NCI-H345 treated with DMSO at 0.1 percent for 48 hours (cell line): ENCODE data around the gene CNIH2.
"Not testable (repeated sequence)": the region's sequence is repeated elsewhere in the genome, so short reads cannot be mapped to it uniquely, and the experiment has no call there.

Source experiments
- DNase-seq: peaks from one replicate; lab custom pipeline; 2025; ENCODE audit not compliant: unreplicated experiment; lab: John Stamatoyannopoulos, UW

CNIH2 gene

DNA sequence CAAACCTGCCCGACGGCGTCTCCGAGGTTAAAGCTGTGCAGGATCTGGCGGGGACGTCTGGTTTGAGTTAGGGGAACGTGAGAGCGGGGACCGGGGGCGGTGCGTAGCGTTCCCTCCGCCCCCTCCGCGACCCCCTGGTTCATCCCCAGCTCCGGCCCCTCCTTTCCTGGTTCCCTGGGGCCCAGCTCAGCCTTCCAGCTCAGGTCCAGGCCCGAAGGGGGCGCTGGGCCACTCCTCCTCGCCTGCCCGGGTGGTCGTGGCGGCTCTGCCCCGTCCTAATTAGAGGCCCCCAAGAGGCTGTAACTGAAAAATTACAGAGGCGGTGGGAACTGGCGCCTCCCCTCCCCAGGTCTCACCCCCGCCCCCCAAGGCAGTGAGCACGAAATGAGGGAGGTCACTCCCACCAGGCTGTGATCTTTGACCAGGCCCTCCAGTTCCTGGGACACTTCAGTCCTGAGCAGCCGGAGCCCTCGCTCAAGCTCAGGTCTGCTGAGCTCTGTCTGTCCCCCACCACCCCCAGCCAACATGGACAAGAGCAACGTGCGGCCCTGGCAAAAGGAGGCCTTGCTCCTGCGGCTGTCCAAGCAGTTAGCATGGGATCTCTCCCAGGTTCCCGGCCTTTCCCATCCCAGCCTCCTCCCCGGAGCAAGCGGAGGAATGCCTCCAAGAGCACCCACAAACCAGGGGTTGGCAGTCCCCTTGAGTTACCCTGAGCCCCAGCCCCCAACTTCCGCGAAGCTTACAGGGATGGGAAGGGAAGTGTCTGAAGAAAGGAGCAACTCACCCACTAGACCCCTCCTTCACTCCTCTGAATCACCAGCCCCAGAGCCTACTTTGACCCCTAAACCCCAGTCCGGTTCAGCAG, 35.6 kb downstream of the CNIH2 start:
- no peak for DNase-seq

DNA sequence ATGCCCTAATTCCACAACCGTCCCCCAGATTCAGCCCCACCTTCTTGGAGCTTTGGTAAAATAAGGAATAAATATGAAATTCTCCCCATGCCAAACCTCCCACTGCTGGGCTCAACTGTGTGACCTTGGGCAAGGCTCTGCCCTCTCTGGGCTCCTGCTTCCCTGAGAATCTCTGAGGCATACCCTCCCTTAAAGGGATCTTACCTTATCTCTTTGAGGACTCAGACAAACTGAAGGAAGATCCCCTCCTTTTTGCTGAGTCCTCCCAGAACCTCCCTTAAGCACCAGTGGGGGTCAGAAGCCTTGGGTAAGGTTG, 36.2 kb downstream of the CNIH2 start:
- DNase-seq, result no peak

DNA sequence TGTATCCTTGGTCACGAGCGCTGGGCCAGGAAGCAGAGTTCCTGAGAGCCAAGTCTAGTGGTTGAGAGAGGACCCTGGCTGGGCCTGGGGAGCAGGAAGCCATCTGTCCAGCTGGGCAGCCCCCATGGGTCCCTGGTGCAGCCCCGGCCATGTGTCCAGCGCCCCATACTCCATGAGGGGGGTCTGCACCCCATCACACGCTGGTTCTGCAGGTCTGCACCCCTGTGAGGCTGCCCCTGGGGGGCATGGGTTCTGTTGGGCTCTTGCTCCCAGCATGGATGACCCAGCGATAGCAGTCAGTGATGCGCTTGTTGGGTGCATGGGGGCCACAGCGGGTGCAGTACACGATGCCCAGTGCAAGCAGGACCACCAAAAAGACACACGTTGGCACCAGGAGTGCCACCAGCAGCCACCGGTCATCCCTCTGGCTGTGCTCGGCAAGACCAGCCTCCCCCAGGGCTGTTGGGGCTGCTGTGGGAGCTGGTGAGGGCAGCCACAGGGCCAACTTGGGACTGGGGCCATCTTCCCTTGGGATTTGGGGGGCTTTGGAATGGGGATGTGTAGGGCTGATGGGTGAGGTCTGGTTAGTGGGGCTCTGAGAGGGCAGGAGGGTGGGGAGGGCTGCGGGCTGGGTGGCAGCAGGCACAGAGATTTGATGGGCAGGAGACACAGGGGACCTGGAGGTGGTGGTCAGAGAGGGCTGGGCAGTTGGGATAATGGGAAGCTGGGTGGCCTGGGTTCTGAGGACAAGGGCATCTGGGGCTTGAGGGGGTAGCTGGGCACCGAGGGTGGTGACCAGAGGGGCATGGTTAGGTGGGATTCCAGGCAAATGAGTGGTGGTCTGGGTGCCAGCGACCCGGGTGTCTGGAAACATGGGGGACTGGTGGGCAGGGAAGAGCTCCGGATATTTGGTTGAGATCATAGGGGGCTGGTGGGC, 36.9 kb downstream of the CNIH2 start:
- DNase-seq, result no peak

DNA sequence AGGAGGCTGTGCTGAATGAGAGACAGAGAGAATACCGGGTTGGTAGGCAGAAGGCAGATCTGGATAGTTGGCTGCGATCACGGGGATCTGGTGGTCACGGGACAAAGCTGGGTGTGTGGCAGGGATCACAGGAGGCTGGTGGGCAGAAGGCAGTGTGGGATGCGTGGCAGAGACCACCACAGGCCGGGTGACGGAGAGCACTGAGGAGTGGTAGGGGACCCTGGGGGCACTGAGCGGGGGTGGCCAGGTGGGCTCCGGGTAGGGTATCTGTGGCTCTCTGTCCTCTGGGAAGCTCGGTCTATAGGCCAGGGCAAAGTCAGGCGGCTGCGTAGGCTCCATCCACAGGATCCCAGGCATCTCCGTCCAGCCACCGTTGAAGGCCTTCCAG, 37.5 kb downstream of the CNIH2 start:
- DNase-seq, result no peak

DNA sequence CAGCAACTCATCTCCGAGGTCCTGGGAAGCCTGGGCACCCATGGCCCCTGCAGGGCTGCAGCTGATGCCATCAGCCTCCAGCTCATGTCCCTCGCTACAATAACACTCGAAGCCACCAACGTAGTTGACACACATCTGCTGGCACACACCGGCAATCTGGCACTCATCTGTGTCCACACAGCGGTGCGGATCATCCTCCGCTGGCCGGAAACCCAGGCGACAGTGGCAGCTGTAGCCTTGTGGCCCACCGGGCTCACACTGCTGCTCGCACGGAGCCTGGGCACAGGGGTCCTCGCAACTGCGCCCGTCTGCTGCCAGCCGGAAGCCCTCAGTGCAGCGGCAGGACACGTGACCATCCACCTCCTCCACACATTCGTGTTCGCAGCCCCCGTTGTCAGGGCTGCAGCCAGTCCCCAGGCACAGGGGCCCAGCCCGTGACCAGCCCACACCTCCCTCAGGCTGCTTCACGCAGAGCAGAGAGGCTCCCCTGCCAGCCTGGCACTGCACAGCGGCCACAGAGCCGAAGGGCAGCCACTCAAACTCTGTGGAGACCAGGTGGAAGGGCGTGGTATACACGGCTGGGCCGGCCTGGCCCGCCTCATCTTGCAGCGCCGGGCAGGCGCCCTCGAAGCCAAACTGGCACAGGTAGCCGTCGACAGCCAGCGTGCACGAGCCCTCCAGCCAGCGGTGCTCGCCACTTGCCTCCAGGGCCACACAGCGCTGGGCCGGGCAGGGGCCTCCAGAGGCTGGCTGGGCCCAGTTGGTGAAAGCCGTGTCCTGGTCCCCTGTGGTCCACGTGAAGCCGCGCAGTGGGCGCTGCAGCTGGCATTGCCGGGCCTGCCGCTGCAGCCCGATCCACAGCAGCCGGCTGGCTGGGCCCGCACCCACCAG, 38.2 kb downstream of the CNIH2 start:
- DNase-seq, result no peak

DNA sequence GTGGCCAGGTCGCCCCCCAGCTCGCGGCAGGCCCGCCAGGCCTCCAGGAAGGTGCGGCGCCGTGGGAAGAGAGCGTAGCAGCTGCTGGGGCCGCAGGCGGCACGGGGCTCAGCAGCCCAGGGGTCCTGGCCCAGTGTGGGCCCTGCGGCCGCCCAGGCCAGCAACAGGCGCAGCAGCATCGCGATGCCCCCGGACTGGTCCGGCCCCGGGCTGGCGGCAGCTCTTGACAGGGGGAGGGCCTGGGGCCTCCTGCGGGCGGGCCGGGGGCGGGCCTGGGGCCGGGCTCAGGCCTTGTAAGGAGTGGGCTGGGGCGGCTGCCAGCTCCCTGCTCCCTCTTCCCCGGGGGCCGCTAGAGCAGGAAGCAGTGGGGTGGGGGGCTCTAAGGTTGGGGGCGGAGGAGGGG, 38.9 kb downstream of the CNIH2 start, which contains the start of gene CD248:
Gene CD248, minus strand, starts transcription at position 196 of the 403 bp plus-strand sequence. Its CDS starts 17 bp downstream, at position 179.
- DNase-seq, result no peak

DNA sequence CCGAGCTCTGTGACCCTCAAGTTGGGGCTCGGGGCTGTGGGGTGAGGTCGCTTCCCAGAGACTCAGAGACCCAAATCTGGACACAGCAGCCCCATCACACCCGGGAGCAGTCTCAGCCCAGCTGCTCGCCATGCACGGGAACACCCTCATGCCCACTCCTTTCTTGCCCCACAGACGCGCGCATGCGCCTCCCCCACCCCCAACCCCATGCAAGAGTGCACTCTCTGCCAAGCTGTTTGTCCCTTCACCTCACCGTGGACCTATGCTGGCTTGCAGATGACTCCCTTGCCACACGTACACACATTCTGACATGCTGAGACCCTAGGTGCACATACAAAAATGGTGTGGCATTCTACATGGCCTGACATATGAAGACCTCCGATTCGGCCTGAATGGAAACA, 39.3 kb downstream of the CNIH2 start:
- no peak for DNase-seq

DNA sequence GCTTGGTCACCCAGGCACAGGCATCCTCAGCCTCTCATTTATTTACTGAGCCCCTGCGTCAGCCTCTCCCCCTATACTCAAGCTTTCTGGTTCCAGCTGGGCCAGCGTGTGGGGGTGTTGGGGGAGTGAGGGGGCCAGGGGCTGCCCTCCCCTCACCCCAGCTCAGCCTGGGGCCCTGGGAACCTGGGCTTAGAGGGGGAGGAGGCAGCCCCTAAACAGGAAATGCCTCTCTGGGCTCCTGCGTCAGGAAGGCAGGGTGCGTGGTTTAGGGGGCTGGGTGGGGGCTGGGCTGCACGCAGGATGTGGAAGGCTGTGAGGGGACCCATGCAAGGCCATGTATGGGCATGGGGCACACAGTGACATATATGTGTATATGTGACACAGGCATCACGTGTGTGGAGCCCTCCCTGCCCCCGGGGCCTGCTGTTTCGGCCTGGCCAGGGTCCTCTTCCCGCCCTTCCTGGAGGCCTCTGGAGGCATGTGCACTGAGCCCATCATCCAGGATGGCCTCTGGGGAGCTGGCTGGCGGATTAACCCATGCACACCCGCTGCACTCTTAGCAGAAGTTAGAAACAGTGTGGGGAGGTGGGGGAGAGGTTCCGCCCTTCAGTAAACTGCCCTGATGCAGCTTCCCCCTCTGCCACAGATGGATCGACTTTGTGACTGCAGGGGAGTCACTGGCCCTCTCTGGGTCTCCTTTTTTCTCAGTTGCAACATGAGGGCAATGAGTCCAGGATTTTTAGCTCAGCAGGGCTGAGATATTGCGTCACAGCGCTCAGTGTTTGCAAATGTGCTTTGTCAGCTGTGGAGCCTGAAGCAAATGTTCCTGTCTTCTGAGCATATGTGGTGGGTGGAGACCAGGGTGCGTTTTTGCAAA, 40.0 kb downstream of the CNIH2 start:
- no peak for DNase-seq

DNA sequence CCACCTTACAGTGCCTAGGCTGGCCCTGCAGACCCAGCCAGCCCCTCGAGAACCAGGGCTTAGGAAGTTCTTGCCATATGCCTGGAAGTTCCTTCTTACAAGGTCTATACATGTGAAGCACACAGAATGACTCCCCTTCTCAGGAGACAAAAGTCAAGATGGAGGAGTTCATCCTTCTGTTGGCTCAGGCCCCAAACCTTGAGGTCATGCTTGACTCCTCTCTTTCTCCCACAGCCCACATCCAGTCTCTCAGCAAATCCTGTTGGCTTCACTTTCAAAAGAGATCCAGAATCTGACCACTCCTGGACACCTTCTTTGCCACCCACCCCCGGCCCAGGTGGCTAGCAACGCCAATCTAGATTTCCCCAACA, 40.6 kb downstream of the CNIH2 start:
- DNase-seq, result no peak

DNA sequence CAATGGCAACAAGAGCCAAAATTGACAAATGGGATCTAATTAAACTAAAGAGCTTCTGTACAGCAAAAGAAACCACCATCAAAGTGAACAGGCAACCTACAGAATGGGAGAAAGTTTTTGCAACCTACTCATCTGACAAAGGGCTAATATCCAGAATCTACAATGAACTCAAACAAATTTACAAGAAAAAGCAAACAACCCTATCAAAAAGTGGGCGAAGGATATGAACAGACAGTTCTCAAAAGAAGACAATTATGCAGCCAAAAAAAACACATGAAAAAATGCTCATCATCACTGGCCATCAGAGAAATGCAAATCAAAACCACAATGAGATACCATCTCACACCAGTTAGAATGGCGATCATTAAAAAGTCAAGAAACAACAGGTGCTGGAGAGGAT, 42.3 kb downstream of the CNIH2 start:
- DNase-seq, result not testable (repeated sequence)

DNA sequence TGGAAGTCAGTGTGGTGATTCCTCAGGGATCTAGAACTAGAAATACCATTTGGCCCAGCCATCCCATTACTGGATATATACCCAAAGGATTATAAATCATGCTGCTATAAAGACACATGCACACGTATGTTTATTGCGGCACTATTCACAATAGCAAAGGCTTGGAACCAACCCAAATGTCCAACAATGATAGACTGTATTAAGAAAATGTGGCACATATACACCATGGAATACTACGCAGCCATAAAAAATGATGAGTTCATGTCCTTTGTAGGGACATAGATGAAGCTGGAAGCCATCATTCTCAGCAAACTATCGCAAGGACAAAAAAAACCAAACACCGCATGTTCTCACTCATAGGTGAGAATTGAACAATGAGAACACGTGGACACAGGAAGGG, 42.8 kb downstream of the CNIH2 start:
- not testable (repeated sequence) for DNase-seq

DNA sequence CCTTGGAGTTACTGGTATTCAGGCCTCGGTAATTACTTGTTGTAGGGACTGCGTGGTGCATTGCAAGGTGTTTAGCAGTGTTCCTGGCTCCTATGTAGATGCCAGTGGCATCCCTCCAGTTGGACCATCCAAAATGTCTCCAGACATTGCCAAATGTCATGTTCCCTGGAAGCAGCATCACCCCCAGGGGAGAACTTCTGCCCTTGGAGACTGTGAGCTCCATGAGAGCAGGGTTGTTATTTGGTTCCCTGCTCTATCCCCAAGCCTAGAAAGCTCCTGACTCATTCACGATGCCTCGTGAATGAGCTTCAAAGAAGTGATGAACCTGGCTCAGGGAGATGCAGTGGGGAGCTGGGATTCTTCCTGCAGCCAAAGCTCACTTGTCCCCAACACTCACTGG, 43.6 kb downstream of the CNIH2 start:
- no peak for DNase-seq

DNA sequence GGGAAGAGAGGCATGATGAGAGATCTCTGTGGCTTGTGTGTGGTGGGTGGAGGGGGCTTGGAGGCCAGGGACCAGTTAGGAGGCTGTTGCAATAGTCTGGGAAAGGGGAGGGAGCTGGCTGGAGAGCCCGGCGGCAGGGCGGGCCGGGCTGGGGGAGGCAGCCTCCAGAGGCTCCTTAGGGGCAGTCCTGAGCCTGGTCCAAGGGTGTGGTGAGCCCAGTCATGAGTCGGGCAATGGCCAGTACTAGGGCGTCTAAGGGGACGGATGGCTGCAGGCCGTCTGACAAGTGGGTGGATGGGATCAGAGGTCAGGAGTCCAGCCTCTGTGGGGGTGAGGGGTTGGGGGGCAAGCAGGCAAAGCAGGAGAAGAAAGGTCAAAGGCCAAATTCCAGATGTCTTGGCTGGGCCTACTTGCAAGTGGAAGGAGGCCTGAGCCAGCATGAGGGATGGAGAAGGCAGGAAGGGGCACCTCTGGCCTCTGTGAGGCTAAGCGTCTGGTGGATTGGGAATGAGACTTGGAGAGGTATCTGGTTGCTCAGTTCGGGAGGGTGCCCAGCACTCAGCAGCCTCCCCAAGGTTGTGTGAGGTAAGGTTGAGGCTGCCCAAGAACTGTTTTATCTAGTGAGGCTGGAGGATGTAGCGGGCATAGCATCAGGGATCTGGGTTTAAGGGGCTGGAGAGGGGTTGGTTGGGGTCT, 44.9 kb downstream of the CNIH2 start:
- no peak for DNase-seq

DNA sequence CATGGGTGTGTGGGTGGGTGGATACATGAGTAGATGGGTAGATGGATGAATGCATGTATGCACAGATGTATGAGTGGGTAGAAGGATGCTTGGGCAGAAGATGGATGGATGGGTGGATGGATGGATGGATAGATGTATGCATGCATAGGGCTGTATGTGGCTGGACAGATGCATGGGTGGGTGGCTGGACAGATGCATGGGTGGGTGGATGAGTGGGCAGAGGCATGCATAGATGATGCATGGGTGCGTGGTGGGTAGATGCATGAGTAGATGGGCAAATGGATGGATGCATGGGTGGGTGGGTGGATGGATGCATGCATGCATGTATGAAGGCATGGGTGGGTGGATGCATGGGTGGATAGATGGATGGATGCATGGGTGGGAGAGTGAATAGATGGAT, 45.7 kb downstream of the CNIH2 start:
- no peak for DNase-seq

DNA sequence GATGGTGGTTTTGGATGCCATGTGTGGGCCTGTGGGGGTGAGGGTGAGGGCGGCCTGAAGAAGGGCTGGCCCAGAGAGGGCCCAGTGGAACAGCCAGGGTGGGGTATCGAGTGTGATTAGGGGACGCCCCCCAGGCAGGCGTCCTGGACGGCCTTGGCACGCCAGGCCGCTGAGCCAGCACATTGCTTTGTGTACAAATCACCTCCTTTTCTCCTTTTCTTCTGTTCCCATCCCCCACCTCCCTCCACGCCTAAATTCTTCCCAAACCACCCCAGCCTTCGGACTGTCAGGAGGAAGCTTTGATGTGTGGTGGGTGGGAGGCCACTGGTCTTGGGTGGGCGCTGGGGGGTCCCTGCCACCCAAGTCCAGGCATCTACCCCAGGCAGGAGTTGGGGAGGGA, 46.7 kb downstream of the CNIH2 start:
- no peak for DNase-seq

DNA sequence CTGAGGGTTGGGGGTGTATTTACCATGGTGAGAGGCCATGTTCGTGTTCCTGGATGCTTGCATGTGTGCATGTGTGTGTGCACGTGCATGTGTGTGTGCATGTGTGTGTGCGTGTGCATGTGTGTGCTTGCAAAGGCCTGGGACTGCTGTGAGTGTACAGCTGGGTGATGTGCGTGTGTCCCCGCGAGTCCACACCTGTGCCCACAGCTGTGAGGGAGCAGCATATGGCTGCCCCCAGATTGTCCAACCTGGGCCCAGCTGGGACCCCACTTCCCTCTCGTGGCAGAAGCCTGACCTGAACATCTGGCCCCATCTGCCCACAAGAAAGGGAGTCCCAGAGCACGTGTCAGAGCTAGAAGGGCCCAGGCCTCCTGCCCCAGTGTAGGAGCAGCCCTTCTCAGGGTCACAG, 47.3 kb downstream of the CNIH2 start:
- no peak for DNase-seq

DNA sequence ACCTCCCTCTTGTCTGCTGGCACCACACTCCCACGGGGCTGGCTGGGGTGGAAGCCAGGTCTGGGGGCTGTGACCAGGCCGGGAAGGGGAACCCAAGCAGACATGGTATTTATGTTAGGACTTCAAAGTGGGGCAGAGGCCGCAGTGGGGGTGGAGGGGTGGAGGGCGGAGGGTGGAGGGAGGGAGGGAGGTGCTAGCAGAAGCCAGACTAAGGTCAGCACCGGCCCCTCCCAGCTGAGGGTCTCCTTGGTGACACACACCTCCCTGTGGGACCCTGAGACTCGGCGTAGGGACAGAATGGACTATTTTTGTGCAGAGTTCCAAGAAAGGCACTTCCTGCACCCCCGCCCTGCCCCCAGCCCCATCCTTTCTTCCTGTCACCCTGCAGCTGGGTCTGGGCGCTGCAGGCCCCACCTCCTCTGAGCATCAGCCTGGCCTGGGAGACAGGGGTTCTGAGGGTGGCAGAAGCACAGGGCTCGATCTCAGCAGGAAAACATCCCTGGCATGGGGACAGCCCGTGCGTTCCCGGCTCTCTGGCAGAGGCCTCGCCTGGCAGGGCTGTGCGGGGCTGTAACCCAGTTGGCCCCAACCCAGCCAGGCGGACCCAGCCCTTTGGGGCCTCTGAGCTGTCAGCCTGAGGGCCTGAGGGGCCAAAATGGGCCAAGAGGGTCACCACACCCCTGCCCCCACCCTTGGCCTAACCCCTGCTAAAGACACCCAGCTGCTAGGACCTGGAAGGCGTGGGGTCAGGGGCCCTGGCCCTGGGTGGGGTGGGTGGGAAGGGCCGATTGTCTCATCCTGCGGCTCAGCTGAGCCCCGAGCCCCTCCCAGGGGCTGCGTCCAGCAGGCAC, 48.5 kb downstream of the CNIH2 start:
- DNase-seq, result no peak

DNA sequence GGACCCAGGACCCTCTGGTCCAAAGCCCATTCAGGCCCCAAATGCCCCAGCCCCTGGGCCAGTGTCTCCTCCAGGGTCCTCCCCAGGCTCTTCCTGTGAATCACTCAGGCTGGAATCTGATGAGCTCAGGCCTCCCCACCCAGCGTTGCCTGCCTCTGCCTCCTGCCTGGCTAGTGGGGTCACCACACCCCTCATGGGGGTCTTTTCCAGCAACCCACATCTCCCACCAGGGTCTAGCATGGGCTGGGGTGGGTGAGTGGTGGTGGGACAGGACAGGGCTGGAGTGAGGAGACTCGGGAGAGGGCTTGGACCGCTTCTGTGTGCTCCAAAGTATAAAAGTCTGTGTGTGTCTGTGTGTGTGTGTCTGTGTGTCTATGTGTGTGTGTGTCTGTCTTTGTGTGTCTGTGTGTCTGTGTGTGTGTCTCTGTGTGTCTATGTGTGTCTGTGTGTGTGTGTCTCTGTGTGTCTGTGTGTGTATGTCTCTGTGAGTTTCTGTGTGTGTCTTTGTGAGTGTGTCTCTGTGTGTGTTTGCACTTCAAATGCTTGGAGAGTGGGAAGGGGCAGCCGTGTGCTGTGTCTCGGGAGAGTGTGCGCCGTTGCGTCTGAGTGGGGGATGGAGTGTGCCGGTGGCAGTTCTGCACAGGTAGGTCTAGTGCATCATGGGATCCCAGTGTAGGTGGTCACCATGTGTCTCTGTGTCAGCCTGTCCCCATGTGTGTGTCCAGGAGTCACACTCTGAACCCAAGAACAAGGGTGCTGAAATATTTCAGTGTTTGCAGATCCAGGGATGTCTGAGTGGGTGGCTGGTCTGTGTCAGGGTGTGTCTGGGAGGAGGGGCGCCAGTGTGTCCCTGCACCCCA, 49.4 kb downstream of the CNIH2 start:
- DNase-seq, result no peak
